Calu3 (cell line): Measurements from ENCODE around the gene RAB40B. TPM values are rescaled to one million over a fixed set of nuclear protein-coding genes. Genes with fewer than 3 reads are reported as not detected.

Source experiments
- BruUV-seq: library from RNA; stranded (reverse); fragments of 400-500 nt; replicated peaks from 2 replicates; lab custom pipeline; 2021; lab: Mats Ljungman, UMichigan
- CTCF ChIA-PET: fragments of 300-600 bp; sonication (Branson Sonifier 250); formaldehyde crosslinking; loops from one replicate; lab custom pipeline; 2022; ENCODE audit warnings: antibody characterized with exemption; lab: Charles Lee
- DNase-seq: peaks from one replicate; pipeline ENCODE4 v3.0.0; 2022
- H3K27ac Mint-ChIP-seq: one replicate; pipeline ENCODE4 v1.8.0; 2022; ENCODE audit warnings: mixed read lengths; ENCODE audit not compliant: unreplicated experiment
- H3K27me3 Mint-ChIP-seq: one replicate; pipeline ENCODE4 v1.8.0; 2022; ENCODE audit warnings: mixed read lengths; ENCODE audit not compliant: unreplicated experiment
- H3K36me3 Mint-ChIP-seq: one replicate; pipeline ENCODE4 v1.8.0; 2022; ENCODE audit warnings: mild to moderate bottlenecking, moderate library complexity, mixed read lengths; ENCODE audit not compliant: insufficient read depth, unreplicated experiment
- H3K4me1 Mint-ChIP-seq: one replicate; pipeline ENCODE4 v1.8.0; 2022; ENCODE audit warnings: mild to moderate bottlenecking, low read depth, mixed read lengths; ENCODE audit not compliant: unreplicated experiment
- H3K4me3 Mint-ChIP-seq: one replicate; pipeline ENCODE4 v1.8.0; 2022; ENCODE audit warnings: mild to moderate bottlenecking, low read depth, moderate library complexity, mixed read lengths; ENCODE audit not compliant: unreplicated experiment
- H3K9me3 Mint-ChIP-seq: one replicate; pipeline ENCODE4 v1.8.0; 2022; ENCODE audit warnings: low read depth, mixed read lengths; ENCODE audit not compliant: unreplicated experiment
- intact Hi-C: fragments of 100-400 bp; cut with micrococcal nuclease; formaldehyde crosslinking; loops from one replicate; pipeline ENCODE4 v1.10.0; 2022; ENCODE audit not compliant: unreplicated experiment
- total RNA-seq: library from RNA; stranded (reverse); gene quantifications from 2 replicates; pipeline ENCODE4 v1.2.3, GENCODE V29; 2022
- TF ChIP-seq, protein P1 (sequence below): fragments of 200-600 bp; IDR thresholded peaks from one replicate; pipeline ENCODE4 v1.8.0; 2022; ENCODE audit warnings: antibody characterized with exemption; ENCODE audit not compliant: unreplicated experiment

RAB40B gene
- total RNA-seq, 1 experiment from 2014 or later: 21.9 TPM

GRCh38 chr17:82681547-82681946 is 17.0 kb downstream of the RAB40B start:
- DNase-seq: no peak
- TF ChIP-seq, protein P1, sequence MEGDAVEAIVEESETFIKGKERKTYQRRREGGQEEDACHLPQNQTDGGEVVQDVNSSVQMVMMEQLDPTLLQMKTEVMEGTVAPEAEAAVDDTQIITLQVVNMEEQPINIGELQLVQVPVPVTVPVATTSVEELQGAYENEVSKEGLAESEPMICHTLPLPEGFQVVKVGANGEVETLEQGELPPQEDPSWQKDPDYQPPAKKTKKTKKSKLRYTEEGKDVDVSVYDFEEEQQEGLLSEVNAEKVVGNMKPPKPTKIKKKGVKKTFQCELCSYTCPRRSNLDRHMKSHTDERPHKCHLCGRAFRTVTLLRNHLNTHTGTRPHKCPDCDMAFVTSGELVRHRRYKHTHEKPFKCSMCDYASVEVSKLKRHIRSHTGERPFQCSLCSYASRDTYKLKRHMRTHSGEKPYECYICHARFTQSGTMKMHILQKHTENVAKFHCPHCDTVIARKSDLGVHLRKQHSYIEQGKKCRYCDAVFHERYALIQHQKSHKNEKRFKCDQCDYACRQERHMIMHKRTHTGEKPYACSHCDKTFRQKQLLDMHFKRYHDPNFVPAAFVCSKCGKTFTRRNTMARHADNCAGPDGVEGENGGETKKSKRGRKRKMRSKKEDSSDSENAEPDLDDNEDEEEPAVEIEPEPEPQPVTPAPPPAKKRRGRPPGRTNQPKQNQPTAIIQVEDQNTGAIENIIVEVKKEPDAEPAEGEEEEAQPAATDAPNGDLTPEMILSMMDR: no peak

DNA sequence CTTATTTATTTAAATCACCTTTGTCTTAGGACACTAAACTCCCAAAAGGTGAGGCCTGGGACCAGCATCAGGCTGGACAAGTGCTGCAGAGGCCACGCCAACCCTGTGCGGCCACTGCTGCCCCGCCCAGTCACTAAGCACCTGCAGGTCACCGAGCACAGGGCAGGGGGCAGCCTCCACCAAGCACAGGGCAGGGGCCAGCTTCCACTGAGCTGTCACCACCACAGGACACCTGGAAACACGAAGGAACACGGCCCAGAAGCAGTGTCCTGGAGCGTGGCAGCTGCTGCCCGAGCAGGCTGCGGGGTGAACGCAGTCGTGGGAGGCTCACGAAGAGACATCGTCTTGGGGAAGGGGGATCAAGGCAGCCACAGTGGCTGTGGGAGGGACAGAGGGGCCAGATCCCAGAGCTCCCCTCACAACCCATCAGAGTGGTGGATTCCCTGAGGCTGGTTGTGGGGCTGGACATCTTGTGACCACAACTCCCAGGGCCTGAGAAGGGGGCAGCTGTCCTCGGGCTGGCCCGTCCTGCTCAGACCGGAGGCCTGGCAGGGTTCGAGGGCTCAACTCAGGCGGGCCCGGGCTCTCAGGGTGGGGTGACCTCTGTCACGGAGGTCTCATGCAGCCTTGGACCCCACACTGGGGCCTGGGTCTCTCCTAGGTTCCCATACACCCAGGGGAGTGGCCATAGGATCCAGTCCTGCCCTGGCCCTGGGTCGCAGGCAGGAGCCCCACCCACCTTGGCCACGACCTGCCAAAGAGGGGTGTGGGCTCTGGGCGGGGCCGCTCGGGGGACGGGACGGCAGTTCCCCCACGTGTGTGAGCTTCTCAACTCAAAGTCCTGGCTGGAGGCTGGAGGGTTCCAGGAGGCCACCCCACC is 18.7 kb downstream of the RAB40B start:
- H3K27me3 Mint-ChIP-seq: no peaks in the 10 kb centered on the region
- peaks cover 5% of the 10 kb centered on the region for H3K9me3 Mint-ChIP-seq
- no TSS peak for BruUV-seq
- no peak overlapping the region for H3K27ac Mint-ChIP-seq
- peak; percentile 29 for DNase-seq
- intact Hi-C loops: no loop called here
- peaks cover 8% of the 10 kb centered on the region for H3K4me1 Mint-ChIP-seq
- CTCF ChIA-PET: no interaction called here
- peaks cover 27% of the 10 kb centered on the region for H3K36me3 Mint-ChIP-seq
- TF ChIP-seq, protein P1: peak; percentile 34
- no peak overlapping the region for H3K4me3 Mint-ChIP-seq

More at GRCh38 chr17:82681547-82681946, 17.0 kb downstream of the RAB40B start:
- CTCF ChIA-PET: interaction anchor here (0.7 kb wide), 1 partner anchor 245 kb away, joined by 3 read pairs; no protein-coding TSS in a partner anchor
- no peak overlapping the region for H3K27ac Mint-ChIP-seq
- H3K4me1 Mint-ChIP-seq: peaks cover 16% of the 10 kb centered on the region
- intact Hi-C loops: no loop called here
- H3K4me3 Mint-ChIP-seq: no peak overlapping the region
- no peaks in the 10 kb centered on the region for H3K27me3 Mint-ChIP-seq
- peaks cover 5% of the 10 kb centered on the region for H3K9me3 Mint-ChIP-seq
- peaks cover 23% of the 10 kb centered on the region for H3K36me3 Mint-ChIP-seq
- BruUV-seq: no TSS peak

- TF ChIP-seq, protein P1: no peak
- Mint-ChIP-seq H3K4me3 (no peak overlapping the region), H3K27ac (no peak overlapping the region), H3K4me1 (no peaks in the 10 kb centered on the region), H3K9me3 (peaks cover 5% of the 10 kb centered on the region), H3K36me3 (peaks cover 14% of the 10 kb centered on the region), H3K27me3 (no peaks in the 10 kb centered on the region)
- no TSS peak for BruUV-seq
- DNase-seq: no peak
- CTCF ChIA-PET: interaction anchor here (1.7 kb wide), 1 partner anchor 9 kb away, joined by 6 read pairs; no protein-coding TSS in a partner anchor
- intact Hi-C loops: no loop called here
Observed at GRCh38 chr17:82678265-82678891, 20.1 kb downstream of the RAB40B start.

DNA sequence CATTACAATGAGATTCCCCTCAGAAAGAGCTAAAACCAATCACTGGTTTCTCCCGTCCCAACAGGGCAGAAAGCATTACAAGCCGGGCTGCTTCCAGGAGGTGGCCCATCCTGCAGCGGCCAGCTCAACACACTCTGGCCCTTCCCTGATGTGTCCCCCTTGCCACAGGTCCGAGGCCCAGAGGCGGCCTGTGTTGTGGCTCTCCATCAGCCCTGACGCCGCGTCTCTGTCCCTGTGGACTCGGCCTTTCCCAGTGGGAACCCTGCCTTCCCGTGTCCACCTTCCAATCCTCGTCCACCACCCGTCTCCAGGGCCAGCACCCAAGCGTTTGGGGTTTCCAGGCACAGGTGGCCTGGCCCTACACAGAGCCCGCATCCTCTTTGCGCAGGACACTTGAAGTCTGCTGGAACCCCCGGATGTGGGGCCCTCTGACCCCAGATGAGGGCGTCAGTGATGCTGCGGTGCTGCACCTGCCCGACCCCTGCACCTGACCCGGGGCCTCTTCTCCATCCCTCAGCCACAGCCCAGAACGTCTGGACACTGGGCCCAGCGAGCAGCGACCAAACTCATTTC is 21.1 kb downstream of the RAB40B start:
- TF ChIP-seq, protein P1: no peak
- H3K27ac Mint-ChIP-seq: no peak overlapping the region
- DNase-seq: no peak
- CTCF ChIA-PET: interaction anchor here (1.7 kb wide), 1 partner anchor 10 kb away, joined by 6 read pairs; no protein-coding TSS in a partner anchor
- H3K27me3 Mint-ChIP-seq: no peaks in the 10 kb centered on the region
- H3K9me3 Mint-ChIP-seq: peaks cover 5% of the 10 kb centered on the region
- H3K4me3 Mint-ChIP-seq: no peak overlapping the region
- peaks cover 14% of the 10 kb centered on the region for H3K36me3 Mint-ChIP-seq
- H3K4me1 Mint-ChIP-seq: no peaks in the 10 kb centered on the region
- BruUV-seq: no TSS peak
- intact Hi-C loops: no loop called here
